HCT116 (cell line): ENCODE results near the gene MPPED1.

Source experiments
- JUND ChIP-seq: IDR thresholded peaks from 2 replicates; pipeline ENCODE4 v1.6.1; 2012
- TF ChIP-seq, protein P1 (sequence below), 3 experiments: fragments of 200-600 bp in 1 of 3; sonication (generic) in 1 of 3; IDR thresholded peaks in 2 of 3; conservative IDR thresholded peaks in 1 of 3; 2 replicates each; pipeline ENCODE4 v1.5.1; 2012 to 2017; ENCODE audit warnings: low read depth in 2 of 3, low read length in 2 of 3, antibody characterized with exemption in 1 of 3, borderline replicate concordance in 1 of 3, control low read depth in 1 of 3, mild to moderate bottlenecking in 1 of 3, mixed read lengths in 1 of 3, mixed run types in 1 of 3, moderate library complexity in 1 of 3; ENCODE audit not compliant: insufficient read depth in 1 of 3
- TF ChIP-seq, protein P2 (sequence below): IDR thresholded peaks from 2 replicates; pipeline ENCODE4 v1.6.1; 2012; ENCODE audit warnings: low read depth

DNA sequence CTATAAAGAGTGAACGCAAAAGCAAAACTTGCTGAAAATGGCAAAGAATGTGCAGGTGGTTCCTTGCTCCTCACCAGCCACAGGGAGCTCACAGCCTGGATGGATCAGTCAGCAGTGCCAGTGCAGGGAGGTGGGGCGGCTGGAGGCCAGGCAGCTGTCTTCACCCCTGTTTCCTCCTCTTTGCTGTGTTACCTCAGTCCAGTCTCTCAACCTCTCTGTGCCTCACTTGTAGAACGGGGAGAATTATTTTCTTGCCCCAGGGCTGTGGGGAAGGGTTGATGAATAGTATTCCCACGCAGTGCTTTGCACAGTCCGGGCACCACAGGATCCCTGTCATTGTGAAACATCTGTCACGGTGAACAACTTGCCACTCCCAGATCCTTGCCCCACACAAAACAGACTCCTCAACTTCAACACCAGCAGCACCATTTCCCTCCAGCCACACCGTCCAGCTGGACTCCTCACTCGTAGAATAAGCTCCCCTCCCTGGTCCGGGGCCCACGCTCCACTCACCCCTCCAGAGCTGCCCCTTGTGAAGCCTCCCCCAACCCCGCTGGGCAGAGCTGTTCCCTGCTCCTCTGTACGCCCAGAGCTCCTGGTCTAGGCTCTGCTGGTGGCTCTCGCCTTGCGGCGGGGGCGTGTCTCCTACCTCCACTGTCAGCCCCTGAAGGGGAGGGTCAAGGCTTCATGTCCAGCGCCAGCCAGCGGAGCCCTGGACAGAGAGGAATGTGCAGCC is 27.7 kb downstream of the MPPED1 start:
- TF ChIP-seq, protein P1, sequence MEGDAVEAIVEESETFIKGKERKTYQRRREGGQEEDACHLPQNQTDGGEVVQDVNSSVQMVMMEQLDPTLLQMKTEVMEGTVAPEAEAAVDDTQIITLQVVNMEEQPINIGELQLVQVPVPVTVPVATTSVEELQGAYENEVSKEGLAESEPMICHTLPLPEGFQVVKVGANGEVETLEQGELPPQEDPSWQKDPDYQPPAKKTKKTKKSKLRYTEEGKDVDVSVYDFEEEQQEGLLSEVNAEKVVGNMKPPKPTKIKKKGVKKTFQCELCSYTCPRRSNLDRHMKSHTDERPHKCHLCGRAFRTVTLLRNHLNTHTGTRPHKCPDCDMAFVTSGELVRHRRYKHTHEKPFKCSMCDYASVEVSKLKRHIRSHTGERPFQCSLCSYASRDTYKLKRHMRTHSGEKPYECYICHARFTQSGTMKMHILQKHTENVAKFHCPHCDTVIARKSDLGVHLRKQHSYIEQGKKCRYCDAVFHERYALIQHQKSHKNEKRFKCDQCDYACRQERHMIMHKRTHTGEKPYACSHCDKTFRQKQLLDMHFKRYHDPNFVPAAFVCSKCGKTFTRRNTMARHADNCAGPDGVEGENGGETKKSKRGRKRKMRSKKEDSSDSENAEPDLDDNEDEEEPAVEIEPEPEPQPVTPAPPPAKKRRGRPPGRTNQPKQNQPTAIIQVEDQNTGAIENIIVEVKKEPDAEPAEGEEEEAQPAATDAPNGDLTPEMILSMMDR (IDR thresholded peaks at IDR 0.05 in 2 of 3, conservative IDR thresholded peaks at IDR 0.05 in 1 of 3; ENCODE audit: borderline replicate concordance in 1 of 3, insufficient read depth in 1 of 3, low read depth in 2 of 3, low read length in 2 of 3): no peak
- no peak for TF ChIP-seq JUND
- TF ChIP-seq, protein P2, sequence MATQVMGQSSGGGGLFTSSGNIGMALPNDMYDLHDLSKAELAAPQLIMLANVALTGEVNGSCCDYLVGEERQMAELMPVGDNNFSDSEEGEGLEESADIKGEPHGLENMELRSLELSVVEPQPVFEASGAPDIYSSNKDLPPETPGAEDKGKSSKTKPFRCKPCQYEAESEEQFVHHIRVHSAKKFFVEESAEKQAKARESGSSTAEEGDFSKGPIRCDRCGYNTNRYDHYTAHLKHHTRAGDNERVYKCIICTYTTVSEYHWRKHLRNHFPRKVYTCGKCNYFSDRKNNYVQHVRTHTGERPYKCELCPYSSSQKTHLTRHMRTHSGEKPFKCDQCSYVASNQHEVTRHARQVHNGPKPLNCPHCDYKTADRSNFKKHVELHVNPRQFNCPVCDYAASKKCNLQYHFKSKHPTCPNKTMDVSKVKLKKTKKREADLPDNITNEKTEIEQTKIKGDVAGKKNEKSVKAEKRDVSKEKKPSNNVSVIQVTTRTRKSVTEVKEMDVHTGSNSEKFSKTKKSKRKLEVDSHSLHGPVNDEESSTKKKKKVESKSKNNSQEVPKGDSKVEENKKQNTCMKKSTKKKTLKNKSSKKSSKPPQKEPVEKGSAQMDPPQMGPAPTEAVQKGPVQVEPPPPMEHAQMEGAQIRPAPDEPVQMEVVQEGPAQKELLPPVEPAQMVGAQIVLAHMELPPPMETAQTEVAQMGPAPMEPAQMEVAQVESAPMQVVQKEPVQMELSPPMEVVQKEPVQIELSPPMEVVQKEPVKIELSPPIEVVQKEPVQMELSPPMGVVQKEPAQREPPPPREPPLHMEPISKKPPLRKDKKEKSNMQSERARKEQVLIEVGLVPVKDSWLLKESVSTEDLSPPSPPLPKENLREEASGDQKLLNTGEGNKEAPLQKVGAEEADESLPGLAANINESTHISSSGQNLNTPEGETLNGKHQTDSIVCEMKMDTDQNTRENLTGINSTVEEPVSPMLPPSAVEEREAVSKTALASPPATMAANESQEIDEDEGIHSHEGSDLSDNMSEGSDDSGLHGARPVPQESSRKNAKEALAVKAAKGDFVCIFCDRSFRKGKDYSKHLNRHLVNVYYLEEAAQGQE: no peak
